Stimulated activated CD4-positive, alpha-beta T cell treated with anti-CD3 and anti-CD28 coated beads, Interleukin-15, amount 100 ng/mL, for 48 hours (primary cell): ENCODE results near the gene SNX8.

Experiments
- DNase-seq, 2 donors: peaks; one replicate each; pipeline ENCODE4 v3.0.0-alpha.2; 2020; ENCODE audit warnings: low read depth in 2 of 2

SNX8 gene

DNA sequence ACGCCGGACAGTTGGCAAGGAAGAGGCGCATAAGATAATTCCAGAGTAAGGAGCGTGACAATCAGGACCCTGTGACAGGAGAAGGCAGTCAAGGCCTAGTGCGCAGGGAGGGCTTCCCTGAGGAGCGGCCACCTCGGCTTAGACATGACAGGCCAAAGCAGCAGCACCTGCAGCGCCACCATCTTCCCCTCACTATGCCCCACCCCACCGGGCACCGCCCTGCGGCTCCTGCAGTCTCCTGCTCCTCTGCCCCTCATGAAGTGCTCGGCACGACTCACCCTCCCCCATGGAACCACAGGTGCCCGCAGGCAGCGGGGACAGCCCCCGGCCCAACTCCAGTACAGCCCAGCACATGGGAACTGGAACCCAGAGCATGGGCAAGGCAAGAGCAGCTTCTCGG, 93.3 kb downstream of the SNX8 start:
- DNase-seq = no peak

GRCh38 chr7:2220506-2220905, 93.7 kb downstream of the SNX8 start:
- DNase-seq = no peak

- no peak for DNase-seq
These were observed 94.2 kb downstream of the SNX8 start for GRCh38 chr7:2220030-2220429.

DNA sequence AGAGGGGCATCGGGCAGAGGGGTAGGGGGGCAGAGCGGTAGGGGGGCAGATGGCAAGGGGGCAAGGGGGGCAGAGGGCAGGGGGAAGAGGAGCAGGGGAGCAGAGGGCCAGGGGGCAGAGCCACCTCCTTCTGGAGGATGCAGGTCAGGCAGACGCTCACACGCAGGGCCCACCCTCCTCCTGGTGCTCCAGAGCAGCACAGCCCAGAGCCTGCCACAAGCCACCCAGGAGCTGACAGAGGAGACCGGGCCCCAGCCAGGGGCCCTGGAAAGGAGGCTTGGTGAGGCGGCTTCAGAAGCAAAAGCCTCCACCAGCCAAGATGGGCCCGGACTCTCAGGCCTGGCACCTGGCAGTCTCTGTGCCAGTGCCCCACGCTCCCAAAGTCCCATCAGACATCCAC, 94.6 kb downstream of the SNX8 start:
- no peak for DNase-seq

DNA sequence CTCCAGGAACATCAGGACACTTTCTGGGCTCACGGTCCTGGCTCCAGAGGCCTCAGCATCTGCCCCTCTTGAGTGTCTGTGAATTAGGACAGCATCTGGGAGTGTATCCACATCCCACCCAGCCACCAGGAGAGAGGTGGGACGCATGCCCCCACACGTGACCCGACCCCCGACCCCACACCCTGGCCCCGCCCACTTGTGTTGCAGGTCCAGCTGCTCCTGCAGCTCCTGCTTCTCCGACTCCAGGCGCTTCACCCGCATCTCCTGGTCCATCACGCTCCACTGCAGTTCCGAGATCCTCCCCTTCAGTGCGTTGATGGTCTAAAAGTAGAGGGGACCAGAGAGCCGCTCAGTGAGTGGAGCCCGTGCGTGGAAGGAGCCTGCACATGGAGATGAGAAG, 95.1 kb downstream of the SNX8 start:
- no peak for DNase-seq

GRCh38 chr7:2218444-2218785, 95.8 kb downstream of the SNX8 start:
- DNase-seq = no peak

- DNase-seq = no peak
These were observed 96.4 kb downstream of the SNX8 start for GRCh38 chr7:2217716-2218443.

GRCh38 chr7:2217206-2217605, 97.0 kb downstream of the SNX8 start:
- DNase-seq = no peak

DNA sequence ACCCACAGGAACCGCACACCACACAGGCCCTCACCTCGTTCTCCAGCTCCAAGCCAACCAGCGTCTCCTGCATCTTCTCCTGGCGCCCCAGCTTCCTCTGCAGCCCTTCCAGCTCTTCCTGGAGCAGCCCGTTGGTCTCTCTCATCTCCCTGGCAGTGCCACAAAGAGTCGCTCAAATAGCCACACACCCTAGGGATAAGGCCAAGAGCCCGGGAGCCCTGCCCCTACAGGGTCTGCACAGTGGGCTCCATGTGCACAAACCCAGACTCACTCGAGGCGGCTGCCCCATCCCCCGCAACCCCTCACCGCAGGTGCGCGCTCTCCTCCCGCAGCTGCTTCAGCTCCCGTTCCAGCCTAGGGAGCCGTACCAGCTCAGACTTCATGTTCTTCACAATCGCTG, 98.4 kb downstream of the SNX8 start:
- DNase-seq = no peak

DNA sequence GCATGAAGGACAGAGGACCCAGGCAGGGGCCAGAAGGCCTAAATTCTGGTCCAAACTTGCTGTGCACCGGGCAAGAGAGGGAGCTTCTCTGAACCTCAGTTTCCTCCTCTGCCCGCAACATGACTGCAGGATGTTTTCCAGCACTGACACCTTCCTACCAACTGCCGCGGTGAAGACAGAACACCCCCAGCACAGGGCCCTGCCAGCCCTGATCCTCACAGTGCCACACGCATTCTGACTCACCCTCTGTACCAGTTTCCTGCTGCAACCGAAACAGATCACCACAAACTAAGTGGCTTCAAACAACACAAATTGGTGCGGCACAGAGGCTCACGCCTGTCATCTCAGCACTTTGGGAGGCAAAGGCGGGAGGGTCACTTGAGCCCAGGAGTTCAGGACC, 99.6 kb downstream of the SNX8 start:
- DNase-seq = no peak

GRCh38 chr7:2213551-2214215, 100.6 kb downstream of the SNX8 start:
- DNase-seq = no peak

GRCh38 chr7:2212906-2213305, 101.3 kb downstream of the SNX8 start:
- no peak for DNase-seq

GRCh38 chr7:2211926-2212325, 102.3 kb downstream of the SNX8 start:
- DNase-seq = no peak

- DNase-seq = no peak
These were observed 102.9 kb downstream of the SNX8 start for GRCh38 chr7:2211259-2211880.

- no peak for DNase-seq
These were observed 103.5 kb downstream of the SNX8 start for GRCh38 chr7:2210551-2211258.

DNA sequence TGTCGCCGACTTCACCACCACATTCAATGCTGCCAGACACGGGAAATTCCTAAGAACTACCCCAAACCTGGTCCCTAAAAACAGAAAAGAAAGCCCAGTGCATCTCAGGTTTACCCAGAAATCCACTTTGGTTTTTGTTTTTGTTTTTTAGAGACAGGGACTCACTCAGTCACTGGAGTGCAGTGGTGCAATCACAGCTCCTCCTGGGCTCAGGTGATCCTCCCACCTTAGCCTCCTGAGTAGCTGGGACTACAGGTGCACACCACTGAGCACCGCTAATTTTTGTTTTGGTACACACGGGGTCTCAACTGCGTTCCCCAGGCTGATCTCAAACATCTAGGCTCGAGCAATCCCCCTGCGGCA, 104.3 kb downstream of the SNX8 start:
- no peak for DNase-seq

DNA sequence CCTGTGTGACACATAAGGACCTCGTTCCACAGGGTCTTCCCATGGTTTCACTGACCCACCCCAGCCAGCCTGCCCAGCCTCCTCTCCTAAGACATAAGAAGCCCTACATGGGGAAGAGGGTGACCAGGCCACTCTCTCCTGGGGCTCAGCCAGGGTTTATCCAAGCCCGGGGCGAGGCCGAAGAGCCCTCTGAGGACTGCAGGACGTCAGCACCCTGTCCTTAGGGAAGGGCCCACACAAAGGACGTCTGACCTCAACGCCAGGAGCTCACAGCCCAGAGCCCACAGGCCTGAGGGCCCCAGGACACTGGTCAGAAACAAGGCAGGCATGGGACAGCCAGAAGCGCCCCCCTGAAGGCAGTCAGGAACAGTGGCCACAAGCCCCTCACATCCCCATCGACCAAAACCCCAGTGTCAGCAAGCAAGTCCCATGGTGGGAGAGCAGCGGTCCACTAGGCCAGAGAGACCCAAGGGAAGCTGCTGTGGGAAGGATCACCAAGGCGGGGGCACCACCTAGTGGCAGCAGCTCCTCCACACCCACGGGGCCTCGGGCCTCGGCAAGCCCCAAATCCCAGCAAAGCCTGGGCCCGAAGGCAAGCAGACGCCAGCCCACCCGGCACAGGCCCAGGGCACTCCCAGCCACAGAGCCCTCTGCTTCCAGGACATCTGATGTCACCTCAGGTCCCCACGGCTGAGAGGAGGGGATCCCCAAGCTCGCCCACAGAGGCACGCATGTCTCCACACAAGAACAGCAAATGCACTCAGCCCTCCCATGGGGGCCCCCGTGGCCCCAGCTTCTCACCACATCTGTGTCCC, 104.9 kb downstream of the SNX8 start:
- DNase-seq = peak in 1 of 2 donors; percentile 21

GRCh38 chr7:2208712-2209111, 105.5 kb downstream of the SNX8 start:
- DNase-seq = no peak

DNA sequence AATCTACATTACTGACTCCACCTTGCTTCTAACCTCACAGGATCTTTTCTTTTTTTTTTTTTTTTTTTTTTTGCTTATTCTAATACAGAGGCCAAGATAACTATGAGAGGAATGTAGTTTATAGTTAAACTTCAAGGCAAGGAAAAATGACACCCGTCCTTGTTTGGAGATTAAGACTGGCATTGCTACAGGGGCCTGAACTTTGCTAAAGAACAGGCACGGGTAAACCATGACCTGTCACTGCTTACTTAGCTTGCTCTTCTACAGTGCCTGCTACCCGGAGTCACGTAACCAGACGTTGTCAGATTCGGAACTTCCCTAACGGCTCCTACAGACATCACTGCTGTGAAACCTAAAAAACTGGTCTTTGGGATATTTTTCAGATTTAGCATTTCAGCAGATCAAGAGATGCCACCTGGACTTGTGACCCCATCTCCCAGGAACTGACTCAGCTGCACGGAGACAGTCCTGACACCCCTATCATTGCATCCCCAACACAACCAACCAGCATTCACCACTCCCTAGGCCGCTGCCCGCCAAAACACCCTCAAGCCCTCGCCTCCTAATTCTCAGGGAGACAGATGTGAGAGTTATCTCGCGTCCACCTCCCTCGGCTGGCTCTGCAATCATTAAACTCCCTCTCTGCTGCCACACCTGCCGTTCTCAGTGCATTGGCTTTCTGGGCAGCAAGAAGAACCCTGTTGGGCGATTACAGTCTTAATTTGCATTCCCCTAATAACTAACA, 109.0 kb downstream of the SNX8 start:
- no peak for DNase-seq

GRCh38 chr7:2204446-2204845, 109.8 kb downstream of the SNX8 start:
- DNase-seq = no peak

DNA sequence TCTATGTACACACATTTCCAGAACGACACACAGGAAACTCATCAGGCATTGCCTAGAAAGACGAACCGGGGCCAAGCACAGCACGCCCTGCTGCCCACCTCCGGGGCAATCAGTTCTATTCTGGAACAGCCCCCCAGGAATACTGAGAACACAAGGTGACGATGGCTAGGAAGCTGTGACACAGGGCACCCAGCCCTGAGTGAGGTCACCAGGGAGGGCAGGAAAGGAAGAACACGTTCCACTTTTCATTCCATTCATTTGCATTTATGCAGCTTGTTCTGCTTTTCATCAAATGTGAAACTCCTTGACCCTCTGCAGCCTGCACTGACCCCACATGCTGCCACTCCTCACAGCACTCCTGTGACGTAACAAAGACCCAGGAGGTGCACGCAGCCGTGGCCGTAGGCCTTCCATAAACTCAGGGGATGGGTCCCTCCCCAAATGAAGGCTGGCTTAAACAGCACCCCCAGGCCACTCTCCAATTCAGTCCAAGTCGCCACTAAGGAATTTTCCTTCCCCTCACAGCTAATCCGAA, 110.4 kb downstream of the SNX8 start:
- no peak for DNase-seq
